ENCODE measurements around the gene SLC23A3. TPM values are rescaled to one million over a fixed set of nuclear protein-coding genes. Genes with fewer than 3 reads are reported as not detected.

The SLC23A3 gene
- total RNA-seq, 1 donor from 2014 or later, result 5.4 TPM

GRCh38 chr2:219122202-219122980, 47.4 kb downstream of the SLC23A3 start:
- H3K4me3 ChIP-seq, result no peak overlapping the region
- H3K27ac ChIP-seq, result no peak overlapping the region
- H3K4me1 ChIP-seq, result peaks cover 15% of the 10 kb centered on the region
- H3K27me3 ChIP-seq, result no peaks in the 10 kb centered on the region
- no peak for TF ChIP-seq POLR2AphosphoS5 (IDR thresholded peaks at IDR 0.05; ENCODE audit: insufficient read depth in 1 of 2, low read depth in 1 of 2)
- no peak for TF ChIP-seq POLR2A (IDR thresholded peaks at IDR 0.05)
- no peak for TF ChIP-seq CTCF (IDR thresholded peaks at IDR 0.05)
- no peaks in the 10 kb centered on the region for H3K36me3 ChIP-seq
- no peak for DNase-seq (ENCODE audit: extremely low spot score in 2 of 2)
- intact Hi-C loops (cut with DNase I), result no loop called here
- H3K9me3 ChIP-seq, result no peaks in the 10 kb centered on the region

- Histone ChIP-seq H3K27ac (no peak overlapping the region), H3K27me3 (no peaks in the 10 kb centered on the region), H3K36me3 (no peaks in the 10 kb centered on the region), H3K4me1 (peaks cover 22% of the 10 kb centered on the region), H3K4me3 (no peak overlapping the region), H3K9me3 (no peaks in the 10 kb centered on the region)
- no peak for DNase-seq (ENCODE audit: extremely low spot score in 2 of 2)
- no peak for TF ChIP-seq POLR2A (IDR thresholded peaks at IDR 0.05)
- TF ChIP-seq POLR2AphosphoS5 (IDR thresholded peaks at IDR 0.05; ENCODE audit: insufficient read depth in 1 of 2, low read depth in 1 of 2), result no peak
- no peak for TF ChIP-seq CTCF (IDR thresholded peaks at IDR 0.05)
- intact Hi-C loops (cut with DNase I), result no loop called here
Observed at GRCh38 chr2:219120082-219120481, 49.7 kb downstream of the SLC23A3 start.

GRCh38 chr2:219119422-219120043, 50.3 kb downstream of the SLC23A3 start:
- H3K9me3 ChIP-seq, result no peaks in the 10 kb centered on the region
- no peak overlapping the region for H3K27ac ChIP-seq
- H3K4me1 ChIP-seq, result peaks cover 19% of the 10 kb centered on the region
- H3K36me3 ChIP-seq, result no peaks in the 10 kb centered on the region
- no peak for TF ChIP-seq POLR2AphosphoS5 (IDR thresholded peaks at IDR 0.05; ENCODE audit: insufficient read depth in 1 of 2, low read depth in 1 of 2)
- TF ChIP-seq CTCF (IDR thresholded peaks at IDR 0.05), result peak; percentile 16 to 53 (median 45)
- TF ChIP-seq POLR2A (IDR thresholded peaks at IDR 0.05), result no peak
- intact Hi-C loops (cut with DNase I), result loop anchor here (10.0 kb wide), 1 partner anchor 55 kb away; the partner anchor contains the start of gene IHH
- no peak overlapping the region for H3K4me3 ChIP-seq
- no peak for DNase-seq (ENCODE audit: extremely low spot score in 2 of 2)
- no peaks in the 10 kb centered on the region for H3K27me3 ChIP-seq

GRCh38 chr2:219118504-219118903, 51.3 kb downstream of the SLC23A3 start:
- no peak for DNase-seq (ENCODE audit: extremely low spot score in 2 of 2)
- Histone ChIP-seq H3K27ac (no peak overlapping the region), H3K36me3 (no peaks in the 10 kb centered on the region), H3K4me3 (no peak overlapping the region), H3K27me3 (no peaks in the 10 kb centered on the region), H3K9me3 (no peaks in the 10 kb centered on the region), H3K4me1 (peaks cover 12% of the 10 kb centered on the region)
- TF ChIP-seq POLR2A (IDR thresholded peaks at IDR 0.05) (no peak), CTCF (IDR thresholded peaks at IDR 0.05) (no peak), POLR2AphosphoS5 (IDR thresholded peaks at IDR 0.05; ENCODE audit: insufficient read depth in 1 of 2, low read depth in 1 of 2) (no peak)
- intact Hi-C loops (cut with DNase I), result loop anchor here (10.0 kb wide), 1 partner anchor 54 kb away; the partner anchor contains the start of gene IHH
